HepG2 (cell line): ENCODE data around the gene METRNL.

Source experiments
- BHLHE40 ChIP-seq: IDR thresholded peaks from 2 replicates; pipeline ENCODE4 v1.6.1; 2011; ENCODE audit warnings: low read length, improper control_type of control experiment
- CTCF ChIP-seq: sonication (generic); formaldehyde crosslinking; IDR thresholded peaks from 2 replicates; pipeline ENCODE4 v1.5.0; 2020; ENCODE audit warnings: mild to moderate bottlenecking, missing genetic modification reagents, moderate library complexity
- NCOA5 ChIP-seq: sonication (generic); formaldehyde crosslinking; IDR thresholded peaks from 2 replicates; pipeline ENCODE4 v1.4.0; 2020; ENCODE audit warnings: missing genetic modification reagents
- TCF7 ChIP-seq: sonication (generic); IDR thresholded peaks from 2 replicates; pipeline ENCODE4 v1.6.1; 2016; ENCODE audit warnings: antibody characterized with exemption, low read depth

- TF ChIP-seq BHLHE40 (no peak), CTCF (CRISPR knock-in tag) (no peak), NCOA5 (CRISPR knock-in tag) (no peak), TCF7 (no peak)
Measured at GRCh38 chr17:83099570-83100181, 20.3 kb downstream of the METRNL start.
